Pancreas (tissue), 10 donors: ENCODE data around the gene LAMP1. TPM values are rescaled to one million over a fixed set of nuclear protein-coding genes. Genes with fewer than 3 reads are reported as not detected.

Experiments used
- ATAC-seq, 4 donors: fragments of 200-7000 bp; cut with Tn5 transposase; one replicate each; pipeline versions ENCODE4 v1.8.0 to v1.9.1; 2020; ENCODE audit warnings: mild to moderate bottlenecking in 4 of 4, moderate library complexity in 4 of 4
- DNase-seq, 6 donors: peaks; one replicate each; pipeline ENCODE4 v3.0.0-alpha.2; 2020
- FAIRE-seq: peaks from 2 replicates; lab custom pipeline; 2012; peaks lifted over from hg19 to GRCh38; lab: Jason Lieb, UNC
- H3K27ac ChIP-seq, 4 donors: fragments of 200-600 bp; sonication (generic); 1 replicate in 3 of 4; 2 replicates in 1 of 4; pipeline versions ENCODE4 v1.5.0 to v1.8.0; 2020
- H3K27me3 ChIP-seq, 4 donors: fragments of 200-600 bp; one replicate each; pipeline ENCODE4 v1.8.0; 2021
- H3K36me3 ChIP-seq, 3 donors: fragments of 200-600 bp; sonication (generic) in 1 of 3; one replicate each; pipeline versions ENCODE4 v1.5.0 to v1.8.0; 2020 to 2021
- H3K4me1 ChIP-seq, 3 donors: fragments of 200-600 bp; one replicate each; pipeline ENCODE4 v1.8.0; 2021
- H3K4me3 ChIP-seq, 4 donors: fragments of 200-600 bp; sonication (generic) in 2 of 4; one replicate each; pipeline versions ENCODE4 v1.5.0 to v1.8.0; 2020 to 2021
- H3K9me3 ChIP-seq, 4 donors: fragments of 200-600 bp; one replicate each; pipeline ENCODE4 v1.8.0; 2021
- WGBS, 2 donors: extraction: QIAGEN DNeasy Blood & Tissue Kit; methylation state at CpG; one replicate each; pipeline ENCODE4 v1.1.7; 2013; 5-methylcytosine and 5-hydroxymethylcytosine counted together
- intact Hi-C, 3 donors: fragments of 100-400 bp; cut with DNase I; formaldehyde crosslinking; loops; one replicate each; pipeline versions ENCODE4 v1.11.1 to v1.14.2; 2022
- polyA plus RNA-seq, 2 donors: library from polyadenylated mRNA; stranded (reverse); fragments of 200-250 nt; gene quantifications; one replicate each; pipeline ENCODE4 v1.2.3, GENCODE V29; 2013
- total RNA-seq, 6 donors: library from RNA; stranded (reverse); fragmentation: NEBNext Ultra II Directional in 4 of 6; extraction: Animal tissue kit (Norgen Biotek cat#: 25700) in 4 of 6; gene quantifications; one replicate each; pipeline versions ENCODE4 v1.2.1 to v1.2.4, GENCODE V29; 2021 to 2023
- TF ChIP-seq, protein P1 (sequence below), 4 donors: fragments of 200-600 bp; sonication (generic) in 3 of 4; IDR thresholded peaks; one replicate each; pipeline versions ENCODE4 v1.5.0 to v1.8.0; 2021; ENCODE audit warnings: antibody characterized with exemption in 4 of 4
- donor health status: healthy with polysubstance abuse.
- donor health status: DM: no; HTN: no; CAD: no; lungs with moderate emphysema.
- donor health status: DM: no; HTN: no; CAD: no.
- donor health status: control.
- donor health status: control.
- donor health status: Bipolar disorder and iron deficiency.
- donor health status: DM: yes; HTN: yes; CAD: no.
- donor health status: DM: no; HTN: no; CAD: no.
- donor health status: DM: no; HTN: no; CAD: no.
- donor health status: DM: yes; HTN: yes; CAD: no.

The LAMP1 gene
- total and polyA plus RNA-seq, 8 donors: 35.1 to 136 (median 91.3) TPM

DNA sequence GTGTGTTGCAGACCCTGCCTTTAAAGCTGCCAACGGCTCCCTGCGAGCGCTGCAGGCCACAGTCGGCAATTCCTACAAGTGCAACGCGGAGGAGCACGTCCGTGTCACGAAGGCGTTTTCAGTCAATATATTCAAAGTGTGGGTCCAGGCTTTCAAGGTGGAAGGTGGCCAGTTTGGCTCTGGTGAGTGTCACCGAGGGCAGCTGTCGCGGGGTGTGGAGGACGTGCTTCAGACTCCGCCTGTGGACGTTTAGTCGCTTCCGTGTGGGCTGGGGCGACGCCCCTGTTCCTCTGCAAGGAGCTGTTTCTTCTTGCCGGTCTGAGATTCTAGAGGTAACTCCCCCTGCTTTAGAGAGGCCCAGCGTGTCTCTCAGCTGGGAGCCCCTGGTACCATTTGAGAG, 24.5 kb downstream of the LAMP1 start:
- no peak for ATAC-seq
- Histone ChIP-seq H3K27ac (no peak overlapping the region), H3K4me1 (no peaks in the 10 kb centered on the region), H3K36me3 (peaks cover 0 to 43% (median 13%) of the 10 kb centered on the region in 3 donors), H3K27me3 (no peaks in the 10 kb centered on the region), H3K9me3 (no peaks in the 10 kb centered on the region), H3K4me3 (no peak overlapping the region)
- WGBS, 2 donors: 90 to 91% methylated on average over 22 of the region's 22 CpGs
- TF ChIP-seq, protein P1, sequence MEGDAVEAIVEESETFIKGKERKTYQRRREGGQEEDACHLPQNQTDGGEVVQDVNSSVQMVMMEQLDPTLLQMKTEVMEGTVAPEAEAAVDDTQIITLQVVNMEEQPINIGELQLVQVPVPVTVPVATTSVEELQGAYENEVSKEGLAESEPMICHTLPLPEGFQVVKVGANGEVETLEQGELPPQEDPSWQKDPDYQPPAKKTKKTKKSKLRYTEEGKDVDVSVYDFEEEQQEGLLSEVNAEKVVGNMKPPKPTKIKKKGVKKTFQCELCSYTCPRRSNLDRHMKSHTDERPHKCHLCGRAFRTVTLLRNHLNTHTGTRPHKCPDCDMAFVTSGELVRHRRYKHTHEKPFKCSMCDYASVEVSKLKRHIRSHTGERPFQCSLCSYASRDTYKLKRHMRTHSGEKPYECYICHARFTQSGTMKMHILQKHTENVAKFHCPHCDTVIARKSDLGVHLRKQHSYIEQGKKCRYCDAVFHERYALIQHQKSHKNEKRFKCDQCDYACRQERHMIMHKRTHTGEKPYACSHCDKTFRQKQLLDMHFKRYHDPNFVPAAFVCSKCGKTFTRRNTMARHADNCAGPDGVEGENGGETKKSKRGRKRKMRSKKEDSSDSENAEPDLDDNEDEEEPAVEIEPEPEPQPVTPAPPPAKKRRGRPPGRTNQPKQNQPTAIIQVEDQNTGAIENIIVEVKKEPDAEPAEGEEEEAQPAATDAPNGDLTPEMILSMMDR (IDR thresholded peaks at IDR 0.05): no peak
- intact Hi-C loops: no loop called here
- no peak for DNase-seq
- FAIRE-seq: no peak

DNA sequence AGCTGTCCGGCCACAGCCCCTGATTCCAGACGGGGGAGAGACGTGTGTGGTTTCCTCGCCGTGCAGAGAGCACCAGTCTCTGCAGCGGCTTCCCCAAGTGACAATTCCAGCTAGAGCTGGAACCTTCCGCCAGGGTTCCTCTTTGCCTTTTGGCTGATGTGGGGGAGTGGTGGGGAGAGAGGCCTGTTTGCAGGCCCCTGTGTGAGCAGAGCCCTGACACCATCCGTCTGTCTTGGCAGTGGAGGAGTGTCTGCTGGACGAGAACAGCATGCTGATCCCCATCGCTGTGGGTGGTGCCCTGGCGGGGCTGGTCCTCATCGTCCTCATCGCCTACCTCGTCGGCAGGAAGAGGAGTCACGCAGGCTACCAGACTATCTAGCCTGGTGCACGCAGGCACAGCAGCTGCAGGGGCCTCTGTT, 25.0 kb downstream of the LAMP1 start:
- 72 to 80% methylated on average over 17 of the region's 17 CpGs for WGBS, 2 donors
- TF ChIP-seq, protein P1 (IDR thresholded peaks at IDR 0.05): no peak
- no peak for FAIRE-seq
- no peaks in the 10 kb centered on the region for H3K9me3 ChIP-seq
- intact Hi-C loops: no loop called here
- no peaks in the 10 kb centered on the region for H3K4me1 ChIP-seq
- H3K4me3 ChIP-seq: no peak overlapping the region
- ATAC-seq: no peak
- H3K36me3 ChIP-seq: peaks cover 0 to 43% (median 13%) of the 10 kb centered on the region in 3 donors
- no peaks in the 10 kb centered on the region for H3K27me3 ChIP-seq
- H3K27ac ChIP-seq: no peak overlapping the region
- DNase-seq: no peak

DNA sequence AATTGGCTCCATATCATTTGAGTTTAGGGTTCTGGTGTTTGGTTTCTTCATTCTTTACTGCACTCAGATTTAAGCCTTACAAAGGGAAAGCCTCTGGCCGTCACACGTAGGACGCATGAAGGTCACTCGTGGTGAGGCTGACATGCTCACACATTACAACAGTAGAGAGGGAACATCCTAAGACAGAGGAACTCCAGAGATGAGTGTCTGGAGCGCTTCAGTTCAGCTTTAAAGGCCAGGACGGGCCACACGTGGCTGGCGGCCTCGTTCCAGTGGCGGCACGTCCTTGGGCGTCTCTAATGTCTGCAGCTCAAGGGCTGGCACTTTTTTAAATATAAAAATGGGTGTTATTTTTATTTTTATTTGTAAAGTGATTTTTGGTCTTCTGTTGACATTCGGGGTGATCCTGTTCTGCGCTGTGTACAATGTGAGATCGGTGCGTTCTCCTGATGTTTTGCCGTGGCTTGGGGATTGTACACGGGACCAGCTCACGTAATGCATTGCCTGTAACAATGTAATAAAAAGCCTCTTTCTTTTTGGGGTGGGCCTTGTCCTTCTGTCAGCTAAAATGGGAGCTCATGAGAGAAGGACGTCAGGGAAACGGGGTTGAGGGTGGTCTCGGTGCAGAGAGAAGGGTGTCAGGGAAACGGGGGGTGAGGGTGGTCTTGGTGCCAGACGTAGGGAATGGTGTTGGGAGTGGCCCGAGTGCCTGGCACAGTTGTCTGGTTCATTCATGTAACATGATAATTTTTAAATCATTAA, 26.0 kb downstream of the LAMP1 start:
- Histone ChIP-seq H3K4me3 (no peak overlapping the region), H3K9me3 (no peaks in the 10 kb centered on the region), H3K36me3 (peaks cover 0 to 43% (median 13%) of the 10 kb centered on the region in 3 donors), H3K27ac (no peak overlapping the region), H3K27me3 (no peaks in the 10 kb centered on the region), H3K4me1 (no peaks in the 10 kb centered on the region)
- WGBS, 2 donors: 89% methylated on average over 25 of the region's 25 CpGs
- TF ChIP-seq, protein P1 (IDR thresholded peaks at IDR 0.05): no peak
- no peak for DNase-seq
- FAIRE-seq: no peak
- ATAC-seq: no peak
- intact Hi-C loops: no loop called here

DNA sequence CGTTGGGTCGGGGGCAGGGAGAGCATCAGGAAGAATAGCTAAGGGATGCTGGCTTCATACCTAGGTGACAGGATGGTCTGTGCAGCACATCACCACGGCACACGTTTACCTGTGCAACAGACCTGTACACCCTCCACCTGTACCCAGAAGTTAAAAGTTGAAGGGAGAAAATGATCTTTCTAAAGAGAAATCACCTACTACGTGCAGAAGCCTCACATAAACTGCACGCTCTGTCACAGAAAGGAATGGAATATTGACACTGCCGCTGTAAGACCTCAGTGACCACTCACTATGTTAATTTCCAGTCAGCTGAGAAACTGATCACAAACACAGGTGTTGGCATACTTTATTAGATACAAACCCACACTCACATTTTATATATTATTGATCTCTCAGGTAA, 26.8 kb downstream of the LAMP1 start:
- no peak for DNase-seq
- TF ChIP-seq, protein P1 (IDR thresholded peaks at IDR 0.05): no peak
- Histone ChIP-seq H3K36me3 (peaks cover 0 to 42% (median 13%) of the 10 kb centered on the region in 3 donors), H3K9me3 (no peaks in the 10 kb centered on the region), H3K4me3 (no peak overlapping the region), H3K27me3 (no peaks in the 10 kb centered on the region), H3K27ac (no peak overlapping the region), H3K4me1 (no peaks in the 10 kb centered on the region)
- no peak for ATAC-seq
- WGBS, 2 donors: 90 to 95% methylated on average over 7 of the region's 7 CpGs
- intact Hi-C loops: no loop called here
- FAIRE-seq: no peak

DNA sequence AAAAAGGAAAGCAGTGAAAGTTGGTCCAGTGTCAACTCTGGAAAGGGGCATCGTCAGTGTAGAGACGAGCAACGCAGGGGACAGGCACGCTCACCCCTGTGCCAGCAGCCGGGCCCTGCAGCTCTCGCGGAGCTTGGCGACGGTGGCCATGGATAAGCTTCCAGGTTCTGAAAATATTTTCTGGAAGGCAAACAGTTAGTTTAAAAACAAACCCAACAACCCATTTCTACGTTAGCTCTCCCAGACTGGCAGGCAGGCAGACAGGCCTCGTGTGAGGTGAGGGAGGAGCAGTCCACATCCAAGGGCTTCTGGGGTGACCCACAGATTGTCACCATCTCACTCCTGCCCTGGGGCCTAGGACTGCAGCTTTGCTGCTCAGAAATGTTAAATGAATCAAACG, 27.4 kb downstream of the LAMP1 start:
- DNase-seq: no peak
- Histone ChIP-seq H3K36me3 (peaks cover 0 to 37% (median 13%) of the 10 kb centered on the region in 3 donors), H3K4me3 (no peak overlapping the region), H3K4me1 (no peaks in the 10 kb centered on the region), H3K27ac (no peak overlapping the region), H3K27me3 (no peaks in the 10 kb centered on the region), H3K9me3 (no peaks in the 10 kb centered on the region)
- intact Hi-C loops: no loop called here
- 87 to 90% methylated on average over 12 of the region's 12 CpGs for WGBS, 2 donors
- TF ChIP-seq, protein P1 (IDR thresholded peaks at IDR 0.05): no peak
- FAIRE-seq: no peak
- no peak for ATAC-seq
